Measurements from ENCODE around the gene ATXN1.

The ATXN1 gene

DNA sequence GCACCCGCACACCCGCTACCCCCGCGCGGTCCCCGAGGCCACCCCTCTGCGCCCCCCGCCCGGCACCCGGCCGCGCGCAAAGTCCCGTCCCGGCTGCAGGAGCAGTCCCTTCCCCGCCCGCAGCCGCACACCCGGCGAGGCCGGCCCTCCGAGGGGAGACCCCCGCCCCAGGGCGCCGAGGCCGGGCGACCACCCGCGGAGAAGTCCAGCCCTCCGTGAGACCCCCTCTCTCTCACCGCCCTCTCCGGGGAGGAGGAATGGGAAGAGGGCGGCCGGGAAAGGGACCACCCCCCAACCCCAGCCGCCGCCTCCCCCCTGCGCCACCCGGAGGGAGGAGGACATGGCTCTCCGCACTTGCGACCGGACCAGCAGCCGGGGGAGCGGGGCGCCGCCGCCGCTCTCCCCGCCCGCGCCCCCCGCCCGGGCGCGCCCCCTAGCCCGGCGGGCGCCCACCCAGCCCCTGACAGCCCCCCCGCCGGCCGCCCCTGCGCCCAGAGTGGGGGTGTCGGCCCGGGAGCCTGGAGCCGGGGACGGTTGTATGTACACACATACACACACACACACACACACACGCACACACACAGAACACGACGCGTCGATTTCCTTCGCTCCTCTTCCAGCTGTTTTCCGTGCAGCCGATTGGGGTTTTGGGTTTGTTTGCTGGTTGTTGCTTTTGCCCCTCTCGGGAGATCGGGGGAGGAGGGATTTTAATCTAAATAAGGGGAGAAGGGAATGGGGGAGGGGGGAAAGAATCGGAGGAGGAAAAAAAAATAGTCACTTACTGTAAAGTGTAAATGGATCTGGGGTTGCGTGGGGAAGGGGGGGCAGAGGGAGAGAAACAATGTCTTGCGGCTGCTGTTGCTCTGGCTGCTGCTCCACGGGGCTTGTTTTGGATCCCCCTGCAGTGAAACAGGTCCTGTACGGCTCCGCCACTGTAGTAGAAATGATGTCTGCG is at the start of gene ATXN1:
ATXN1 (minus strand) TSS at position 945 of the 955 bp plus-strand sequence.
- CTCF ChIA-PET: interaction anchor here (0.7 to 4.9 kb wide), 24 partner anchors 10 to 475 kb away, joined by 3 to 42 read pairs (median 5); no protein-coding TSS in a partner anchor
- POLR2A ChIA-PET: interaction anchor here (0.7 kb wide), 1 partner anchor 248 kb away, joined by 3 read pairs; no protein-coding TSS in a partner anchor

DNA sequence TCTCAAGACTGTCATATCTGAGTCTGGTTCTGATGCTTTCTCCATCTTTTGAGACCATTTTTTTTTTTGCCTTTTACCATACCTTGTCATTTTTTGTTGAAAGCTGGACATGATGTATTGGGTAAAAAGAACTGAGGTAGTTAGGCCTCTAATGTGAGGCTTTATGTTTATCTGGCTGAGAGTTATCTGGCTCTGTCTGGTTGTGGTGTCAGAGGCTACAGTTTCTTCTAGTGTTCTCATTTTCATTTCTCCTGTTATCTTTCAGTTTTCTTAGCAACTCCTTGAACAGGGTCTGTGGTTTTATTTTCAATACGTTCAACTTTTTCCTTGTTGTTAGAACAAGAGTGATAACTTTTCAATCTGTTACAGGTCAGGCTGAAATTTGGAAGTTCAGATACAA is 49.2 kb upstream of the ATXN1 start:
- CTCF ChIA-PET: interaction anchor here (0.7 kb wide), 1 partner anchor 525 kb away, joined by 3 read pairs; no protein-coding TSS in a partner anchor
- no peak for DNase-seq (ENCODE audit: extremely low spot score)
- POLR2A ChIA-PET: no interaction called here
- TF ChIP-seq, protein P1, sequence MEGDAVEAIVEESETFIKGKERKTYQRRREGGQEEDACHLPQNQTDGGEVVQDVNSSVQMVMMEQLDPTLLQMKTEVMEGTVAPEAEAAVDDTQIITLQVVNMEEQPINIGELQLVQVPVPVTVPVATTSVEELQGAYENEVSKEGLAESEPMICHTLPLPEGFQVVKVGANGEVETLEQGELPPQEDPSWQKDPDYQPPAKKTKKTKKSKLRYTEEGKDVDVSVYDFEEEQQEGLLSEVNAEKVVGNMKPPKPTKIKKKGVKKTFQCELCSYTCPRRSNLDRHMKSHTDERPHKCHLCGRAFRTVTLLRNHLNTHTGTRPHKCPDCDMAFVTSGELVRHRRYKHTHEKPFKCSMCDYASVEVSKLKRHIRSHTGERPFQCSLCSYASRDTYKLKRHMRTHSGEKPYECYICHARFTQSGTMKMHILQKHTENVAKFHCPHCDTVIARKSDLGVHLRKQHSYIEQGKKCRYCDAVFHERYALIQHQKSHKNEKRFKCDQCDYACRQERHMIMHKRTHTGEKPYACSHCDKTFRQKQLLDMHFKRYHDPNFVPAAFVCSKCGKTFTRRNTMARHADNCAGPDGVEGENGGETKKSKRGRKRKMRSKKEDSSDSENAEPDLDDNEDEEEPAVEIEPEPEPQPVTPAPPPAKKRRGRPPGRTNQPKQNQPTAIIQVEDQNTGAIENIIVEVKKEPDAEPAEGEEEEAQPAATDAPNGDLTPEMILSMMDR (IDR thresholded peaks at IDR 0.05; ENCODE audit: control extremely low read depth, extremely low read depth, low read depth, missing control alignments): no peak

More for the DNA sequence above, at the start of gene ATXN1:
- TF ChIP-seq, protein P1 (IDR thresholded peaks at IDR 0.05; ENCODE audit: control extremely low read depth, extremely low read depth, low read depth, missing control alignments): no peak
- peak; percentile 50 for DNase-seq (ENCODE audit: extremely low spot score)

DNA sequence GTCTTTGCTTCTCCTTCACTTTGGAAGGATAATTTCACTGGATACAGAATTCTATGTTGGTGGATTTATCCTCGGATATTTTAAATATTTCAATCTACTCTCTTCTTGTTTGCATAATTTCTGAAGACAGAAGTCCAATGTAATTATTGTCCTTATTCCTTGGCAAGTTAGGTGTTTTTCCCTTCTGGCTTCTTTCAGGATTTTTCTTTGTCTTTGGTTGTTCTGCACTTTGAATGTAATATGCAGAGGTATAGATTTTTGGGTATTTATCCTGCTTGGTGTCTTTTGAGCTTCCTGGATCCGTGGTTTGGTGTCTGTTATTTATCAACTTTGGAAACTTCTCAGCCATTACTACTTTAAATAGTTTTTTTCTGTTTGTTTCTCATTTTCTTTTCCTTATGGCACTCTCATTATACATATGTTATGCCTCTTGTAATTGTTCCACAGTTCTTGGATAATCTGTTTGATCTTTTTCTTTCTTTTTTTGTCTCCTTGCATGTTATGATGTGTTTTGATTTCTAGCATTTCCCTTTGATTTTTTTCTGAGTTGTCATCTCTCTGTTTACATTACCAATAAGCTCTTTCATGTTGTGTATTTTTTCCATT is 48.6 kb upstream of the ATXN1 start:
- TF ChIP-seq, protein P1 (IDR thresholded peaks at IDR 0.05; ENCODE audit: control extremely low read depth, extremely low read depth, low read depth, missing control alignments): no peak
- CTCF ChIA-PET: interaction anchor here (0.7 kb wide), 1 partner anchor 524 kb away, joined by 3 read pairs; no protein-coding TSS in a partner anchor
- no peak for DNase-seq (ENCODE audit: extremely low spot score)
- POLR2A ChIA-PET: no interaction called here

DNA sequence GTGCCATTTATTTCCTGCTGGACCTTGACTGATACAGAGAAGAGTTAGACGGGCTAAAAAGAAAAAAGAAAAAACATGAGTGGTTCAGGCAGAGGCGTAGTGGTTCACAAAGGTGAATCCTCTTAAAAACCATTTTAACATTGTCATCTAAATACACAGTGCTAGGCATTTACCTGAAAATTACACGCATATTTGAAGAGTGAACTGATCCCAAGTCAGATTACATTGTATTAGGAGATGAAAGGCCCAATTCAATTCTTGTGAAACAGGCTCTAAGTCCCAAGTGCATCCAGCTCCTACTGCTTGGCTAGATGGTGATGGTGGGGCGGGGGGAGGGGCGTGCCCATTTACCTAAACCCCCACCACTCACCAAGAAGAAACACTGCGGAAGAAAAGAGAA is 46.7 kb upstream of the ATXN1 start:
- POLR2A ChIA-PET: no interaction called here

DNA sequence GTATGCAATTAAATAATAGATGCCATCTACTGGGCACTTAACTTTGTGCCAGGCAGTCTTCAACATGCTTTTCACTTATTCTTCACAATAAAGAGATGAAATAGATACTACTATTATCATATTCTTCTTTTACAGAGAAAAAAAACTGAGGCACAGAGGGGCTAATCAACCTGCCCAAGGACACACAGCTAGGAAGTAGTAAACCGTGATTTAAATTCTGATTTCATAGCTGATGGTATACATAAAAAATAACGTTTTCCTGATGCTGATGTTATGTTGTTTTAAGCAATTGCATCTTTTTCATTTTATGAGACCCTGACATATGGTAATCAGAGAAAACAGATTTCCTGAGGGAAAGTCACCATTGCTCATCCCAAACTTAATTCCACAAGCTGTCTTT is 45.1 kb upstream of the ATXN1 start:
- POLR2A ChIA-PET: no interaction called here
- CTCF ChIA-PET: interaction anchor here (1.1 to 1.5 kb wide), 3 partner anchors 13 to 30 kb away, joined by 3 to 4 read pairs (median 3); no protein-coding TSS in a partner anchor
- DNase-seq (ENCODE audit: extremely low spot score): no peak
- TF ChIP-seq, protein P1 (IDR thresholded peaks at IDR 0.05; ENCODE audit: control extremely low read depth, extremely low read depth, low read depth, missing control alignments): no peak

More for the DNA sequence above, 46.7 kb upstream of the ATXN1 start:
- DNase-seq (ENCODE audit: extremely low spot score): no peak
- CTCF ChIA-PET: no interaction called here
- TF ChIP-seq, protein P1 (IDR thresholded peaks at IDR 0.05; ENCODE audit: control extremely low read depth, extremely low read depth, low read depth, missing control alignments): no peak

DNA sequence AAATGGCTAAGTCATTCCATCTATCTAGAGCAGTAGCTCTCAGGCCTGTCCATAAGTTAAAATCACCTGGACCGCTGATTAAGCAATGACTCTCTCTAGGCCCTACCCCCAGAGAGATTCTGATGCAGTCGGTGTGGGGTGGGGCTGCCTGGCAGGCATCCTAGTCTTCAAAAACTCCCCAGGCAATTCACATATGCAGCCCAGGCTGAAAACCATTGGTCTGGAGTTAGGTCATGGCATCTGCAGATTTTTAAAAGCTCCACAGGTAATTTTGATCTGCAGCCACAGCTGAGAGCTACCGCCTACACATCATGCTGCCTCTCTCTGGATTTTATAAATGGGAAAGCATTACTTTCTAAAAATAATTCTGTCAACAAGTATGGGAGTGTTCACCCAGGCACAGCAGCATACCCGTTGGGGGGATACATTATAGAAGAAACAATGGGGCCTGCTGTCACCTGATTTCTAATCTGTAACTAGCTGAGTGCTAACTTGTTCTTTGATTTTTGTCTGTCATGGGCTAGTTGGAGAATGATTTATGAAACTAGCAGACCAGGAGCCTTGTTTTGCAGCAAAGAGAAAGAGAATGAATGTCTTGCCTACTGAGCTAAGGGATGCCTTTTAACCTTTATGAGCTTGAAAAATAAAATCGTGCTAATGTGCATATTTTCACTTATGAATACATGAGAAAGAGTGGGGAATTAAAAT is 44.1 kb upstream of the ATXN1 start:
- ChIA-PET CTCF (interaction anchor here (1.5 kb wide), 1 partner anchor 29 kb away, joined by 3 read pairs; no protein-coding TSS in a partner anchor), POLR2A (no interaction called here)
- DNase-seq (ENCODE audit: extremely low spot score): no peak
- TF ChIP-seq, protein P1 (IDR thresholded peaks at IDR 0.05; ENCODE audit: control extremely low read depth, extremely low read depth, low read depth, missing control alignments): no peak

Measured in GM10248 (cell line).